Suprapubic skin (tissue), 4 donors: Measurements from ENCODE around the gene ZNF213.

Source experiments
- EP300 ChIP-seq: sonication (generic); formaldehyde crosslinking; IDR thresholded peaks from one replicate; pipeline ENCODE4 v1.6.1; 2017; ENCODE audit warnings: antibody characterized with exemption
- POLR2A ChIP-seq, 2 donors: fragments of 450-650 bp; IDR thresholded peaks; one replicate each; pipeline ENCODE4 v1.6.1; 2017; ENCODE audit warnings: antibody characterized with exemption in 2 of 2, mild to moderate bottlenecking in 2 of 2, moderate library complexity in 2 of 2
- POLR2AphosphoS5 ChIP-seq, 3 donors: sonication (generic); formaldehyde crosslinking; IDR thresholded peaks; one replicate each; pipeline ENCODE4 v1.6.1; 2017; ENCODE audit warnings: antibody characterized with exemption in 3 of 3
- TF ChIP-seq, protein P1 (sequence below), 2 donors: fragments of 200-600 bp in 1 of 2; fragments of 450-650 bp in 1 of 2; sonication (generic) in 1 of 2; IDR thresholded peaks; one replicate each; pipeline ENCODE4 v1.5.1; 2016 to 2019; ENCODE audit warnings: antibody characterized with exemption in 2 of 2, mild to moderate bottlenecking in 1 of 2, moderate library complexity in 1 of 2

DNA sequence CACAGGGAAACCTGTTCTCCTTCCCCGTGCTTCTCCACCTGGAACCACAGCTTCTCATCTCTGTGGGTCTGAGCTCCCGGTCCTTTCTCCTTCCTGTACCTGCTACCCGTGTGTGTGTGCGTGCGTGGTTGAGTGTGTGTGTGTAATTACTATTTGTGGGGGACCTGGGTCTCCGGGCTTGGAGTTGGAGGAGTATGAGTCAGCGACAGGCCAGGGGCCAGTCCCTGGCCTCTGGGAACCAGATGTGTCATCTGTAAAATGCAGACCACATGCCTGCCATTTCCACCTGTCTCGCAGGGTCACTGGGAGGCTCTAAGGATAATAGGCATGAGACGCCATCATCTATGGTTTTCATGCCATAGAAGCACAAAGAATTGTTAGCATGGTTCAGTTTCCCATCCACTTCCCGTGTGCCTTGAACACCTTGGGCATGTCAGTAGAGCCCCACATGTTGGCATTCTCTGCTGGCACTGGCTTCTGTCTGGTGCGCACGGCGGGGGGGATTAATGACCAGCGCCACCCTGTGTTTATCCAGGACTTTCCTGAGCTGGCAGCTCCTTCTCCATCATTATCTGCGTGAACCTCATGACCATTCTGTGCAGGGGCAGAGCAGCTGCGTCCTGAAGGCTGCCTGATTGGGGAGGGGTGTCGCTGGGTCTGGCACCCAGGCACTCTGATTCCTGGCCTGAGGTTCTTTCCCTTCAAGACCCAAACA is 20.9 kb upstream of the ZNF213 start:
- TF ChIP-seq, protein P1, sequence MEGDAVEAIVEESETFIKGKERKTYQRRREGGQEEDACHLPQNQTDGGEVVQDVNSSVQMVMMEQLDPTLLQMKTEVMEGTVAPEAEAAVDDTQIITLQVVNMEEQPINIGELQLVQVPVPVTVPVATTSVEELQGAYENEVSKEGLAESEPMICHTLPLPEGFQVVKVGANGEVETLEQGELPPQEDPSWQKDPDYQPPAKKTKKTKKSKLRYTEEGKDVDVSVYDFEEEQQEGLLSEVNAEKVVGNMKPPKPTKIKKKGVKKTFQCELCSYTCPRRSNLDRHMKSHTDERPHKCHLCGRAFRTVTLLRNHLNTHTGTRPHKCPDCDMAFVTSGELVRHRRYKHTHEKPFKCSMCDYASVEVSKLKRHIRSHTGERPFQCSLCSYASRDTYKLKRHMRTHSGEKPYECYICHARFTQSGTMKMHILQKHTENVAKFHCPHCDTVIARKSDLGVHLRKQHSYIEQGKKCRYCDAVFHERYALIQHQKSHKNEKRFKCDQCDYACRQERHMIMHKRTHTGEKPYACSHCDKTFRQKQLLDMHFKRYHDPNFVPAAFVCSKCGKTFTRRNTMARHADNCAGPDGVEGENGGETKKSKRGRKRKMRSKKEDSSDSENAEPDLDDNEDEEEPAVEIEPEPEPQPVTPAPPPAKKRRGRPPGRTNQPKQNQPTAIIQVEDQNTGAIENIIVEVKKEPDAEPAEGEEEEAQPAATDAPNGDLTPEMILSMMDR (IDR thresholded peaks at IDR 0.05), result no peak
- TF ChIP-seq POLR2A (IDR thresholded peaks at IDR 0.05) (no peak), POLR2AphosphoS5 (IDR thresholded peaks at IDR 0.05) (no peak), EP300 (no peak)
